ENCODE data around the gene ARID3C.

ARID3C gene

DNA sequence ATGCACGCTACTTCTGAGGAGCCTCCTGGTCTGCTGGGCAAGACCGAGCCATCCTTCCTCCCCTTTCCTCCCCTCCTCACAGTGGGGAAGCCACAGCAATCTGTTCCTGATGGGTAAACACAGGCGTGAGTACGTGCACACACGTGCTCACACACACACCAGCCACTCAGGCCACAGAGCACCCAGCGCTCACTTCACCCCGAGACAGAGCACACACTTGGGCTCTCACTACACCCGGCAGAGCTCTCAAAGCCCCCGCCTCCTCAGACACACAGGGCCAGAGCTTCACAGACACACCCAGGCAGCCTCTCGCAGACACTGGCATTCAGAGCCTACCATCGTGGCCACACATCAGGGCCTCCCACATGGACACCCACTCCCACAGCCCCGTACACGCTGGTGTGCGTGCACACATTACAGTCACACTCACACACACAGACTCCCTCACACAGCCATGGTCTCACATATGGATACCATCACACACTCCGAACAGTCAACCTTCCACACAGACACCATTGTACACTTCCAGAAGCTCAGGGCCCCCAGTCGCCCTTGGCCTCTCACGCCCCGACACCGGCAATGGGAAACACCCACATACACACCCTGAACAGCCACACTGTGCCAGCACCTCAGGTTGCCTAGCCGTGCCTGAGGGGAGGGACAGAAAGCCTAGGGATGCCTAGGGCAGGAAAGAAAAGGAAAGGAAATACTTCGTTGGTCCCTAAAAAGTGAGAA is 52.8 kb downstream of the ARID3C start:
- DNase-seq: no peak

DNA sequence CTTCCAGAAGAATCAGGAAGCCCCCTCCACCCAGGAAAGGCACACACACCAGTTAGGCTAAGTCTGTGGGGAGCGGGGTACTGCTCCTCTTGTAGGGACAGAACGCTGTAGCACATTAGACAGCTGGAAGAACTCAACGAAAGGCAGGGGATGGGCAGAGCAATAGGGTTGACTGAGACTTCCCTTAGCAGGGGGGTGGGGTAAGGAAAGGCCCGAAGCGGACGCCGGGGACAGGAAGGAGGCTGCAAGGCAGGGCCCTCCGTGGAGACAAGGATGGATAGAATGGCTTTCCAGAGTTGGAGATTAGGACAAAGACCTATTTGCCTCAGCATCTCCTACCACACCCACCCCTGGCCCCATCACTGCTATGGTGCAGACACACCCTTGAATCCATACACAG is 53.6 kb downstream of the ARID3C start:
- DNase-seq: no peak

DNA sequence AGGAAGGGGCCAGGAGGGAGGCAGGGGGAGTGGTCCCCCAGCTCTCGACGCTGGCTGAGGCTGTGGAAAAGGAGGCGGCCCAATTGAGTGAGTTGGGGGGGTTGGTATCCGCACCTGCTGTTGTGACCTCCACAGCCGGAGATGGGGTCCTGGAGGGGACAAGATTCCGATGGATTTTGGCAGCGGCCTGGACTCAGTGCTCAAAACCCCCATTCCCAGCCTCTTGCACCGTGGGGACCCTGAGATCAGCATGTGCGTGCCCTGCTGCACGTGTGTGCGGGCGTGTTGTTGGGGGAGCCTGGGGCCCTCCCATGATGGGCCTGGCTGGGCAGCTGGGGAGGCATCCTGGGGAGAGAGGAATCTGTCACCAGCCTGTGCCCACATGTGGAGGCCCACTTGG is 54.3 kb downstream of the ARID3C start:
- no peak for DNase-seq

DNA sequence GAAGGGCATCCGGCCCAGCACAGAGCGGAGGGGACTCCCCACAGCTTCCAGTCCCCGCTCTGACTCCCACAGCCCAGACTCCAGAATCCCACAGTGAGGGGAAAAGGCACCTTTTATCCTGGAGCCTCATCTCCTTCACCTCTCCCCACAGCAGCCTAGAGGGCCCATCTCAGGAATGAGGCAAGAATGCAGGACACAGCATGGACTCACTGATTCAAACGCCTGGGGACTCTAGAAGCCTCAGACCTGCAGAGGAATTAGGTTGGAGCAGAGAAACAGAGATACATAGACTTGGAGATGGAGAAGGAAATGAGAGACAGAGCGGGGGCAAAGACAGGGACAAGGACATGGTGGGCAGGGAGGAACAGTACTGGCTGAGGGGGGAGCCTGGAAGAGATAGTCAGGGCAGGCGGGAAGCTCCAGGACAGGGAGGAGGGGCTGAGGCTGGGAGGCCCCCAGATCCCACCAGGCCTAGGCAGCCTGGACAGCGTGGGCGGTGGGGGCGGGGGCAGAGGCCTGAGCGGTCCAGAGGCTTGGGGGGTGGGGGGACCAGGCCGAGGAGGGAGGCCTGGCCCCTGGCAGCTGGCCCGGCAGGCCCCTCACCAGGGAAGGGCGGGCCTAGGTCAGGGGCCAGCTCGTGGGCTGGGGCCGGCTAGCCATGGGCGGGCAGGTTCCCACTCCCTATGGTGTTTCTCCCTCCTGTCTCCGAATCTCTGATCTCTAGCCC is 55.1 kb downstream of the ARID3C start:
- no peak for DNase-seq

DNA sequence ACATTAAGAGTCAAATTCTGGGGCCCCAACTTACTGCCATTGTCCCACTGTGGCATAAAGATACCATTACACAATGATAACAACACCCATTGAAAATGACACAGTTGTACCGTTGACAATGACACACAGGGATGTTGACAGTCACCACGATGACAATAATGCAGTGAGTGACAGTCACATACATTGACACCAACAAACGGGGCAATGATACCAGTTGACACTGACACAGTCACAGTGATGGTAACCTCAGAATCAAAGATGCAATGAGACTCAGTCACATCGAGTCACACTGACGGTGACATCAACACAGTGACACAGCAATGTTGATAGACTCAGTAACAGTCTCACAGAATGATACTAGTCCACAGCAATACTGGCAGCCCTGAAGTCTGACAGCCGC is 56.2 kb downstream of the ARID3C start:
- DNase-seq: no peak

DNA sequence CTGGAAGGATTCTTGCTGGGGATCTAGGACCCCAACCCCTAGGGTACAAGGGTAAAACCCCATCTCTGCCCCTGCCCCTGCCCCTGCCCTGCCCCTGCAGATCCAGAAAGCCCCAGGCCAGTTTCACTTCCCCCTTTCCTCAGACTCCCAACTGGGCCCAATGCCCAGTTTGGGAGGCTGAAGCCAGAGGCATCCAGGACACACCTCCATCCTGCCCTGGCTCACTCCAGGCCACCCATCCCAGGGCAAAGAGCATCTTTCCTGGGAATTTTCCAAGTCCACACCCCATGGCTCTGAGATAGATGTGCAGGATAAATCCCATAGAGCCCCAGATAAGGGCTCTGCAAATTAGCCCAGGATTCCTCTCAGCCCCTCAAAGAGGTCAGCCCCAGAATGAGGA is 56.8 kb downstream of the ARID3C start:
- no peak for DNase-seq

DNA sequence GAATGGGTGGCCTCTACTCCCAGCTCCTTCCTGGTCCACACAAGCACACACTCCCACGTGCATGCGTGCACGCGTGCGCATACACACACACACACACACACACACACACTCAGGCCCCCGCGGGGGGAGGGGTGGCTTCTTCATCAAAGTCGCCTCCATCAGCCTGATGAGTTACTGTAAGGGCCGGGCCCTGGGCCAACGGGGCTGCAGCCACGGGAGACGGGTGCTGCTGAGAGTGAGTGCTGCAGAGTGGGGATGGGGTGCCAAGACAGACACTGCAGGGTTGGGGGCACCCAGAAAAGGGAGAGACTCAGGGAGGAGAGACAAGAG is 57.4 kb downstream of the ARID3C start:
- DNase-seq: no peak

Data from activated CD8-positive, alpha-beta memory T cell treated with anti-CD3 and anti-CD28 coated beads, Interleukin-2, amount 50 U/mL, for 4 hours (primary cell).